Neural cell (in vitro differentiated cells): ENCODE measurements around the gene TMEM132E. TPM values are rescaled to one million over a fixed set of nuclear protein-coding genes. Genes with fewer than 3 reads are reported as not detected.

ENCODE experiments used
- H2AFZ ChIP-seq: fragments of 200-600, 300-800 bp; sonication (generic), shearing (Covaris generic); 2 replicates; pipeline ENCODE4 v1.6.0; 2014; ENCODE audit warnings: low read depth, mild to moderate bottlenecking, antibody characterized with exemption, low read length, moderate library complexity
- H3F3A ChIP-seq: fragments of 200-600 bp; shearing (Covaris generic); 2 replicates; pipeline ENCODE4 v1.6.1; 2016; ENCODE audit warnings: mild to moderate bottlenecking, moderate library complexity, mixed read lengths, antibody characterized with exemption, low read length; ENCODE audit not compliant: insufficient read depth, poor library complexity, severe bottlenecking
- H3K27ac ChIP-seq: fragments of 200-600, 300-800 bp; sonication (generic), shearing (Covaris generic); 2 replicates; pipeline ENCODE4 v1.5.1; 2014; ENCODE audit warnings: mild to moderate bottlenecking, low read length, moderate library complexity
- H3K27me3 ChIP-seq: fragments of 300-800, 200-600 bp; sonication (generic), shearing (Covaris generic); 2 replicates; pipeline ENCODE4 v1.6.0; 2014; ENCODE audit warnings: mild to moderate bottlenecking, low read depth, low read length, moderate library complexity; ENCODE audit not compliant: insufficient read depth
- H3K36me3 ChIP-seq: fragments of 300-800, 200-600 bp; sonication (generic), shearing (Covaris generic); 2 replicates; pipeline ENCODE4 v1.5.1; 2014; ENCODE audit warnings: mild to moderate bottlenecking, antibody characterized with exemption, low read length, moderate library complexity; ENCODE audit not compliant: insufficient read depth
- H3K4me2 ChIP-seq: fragments of 300-800, 200-600 bp; sonication (generic), shearing (Covaris generic); 2 replicates; pipeline ENCODE4 v1.6.0; 2014; ENCODE audit warnings: mild to moderate bottlenecking, low read length
- H3K4me3 ChIP-seq: fragments of 300-800, 200-600 bp; sonication (generic), shearing (Covaris generic); 2 replicates; pipeline ENCODE4 v1.5.1; 2014; ENCODE audit warnings: mild to moderate bottlenecking, low read length, moderate library complexity
- H3K79me2 ChIP-seq: fragments of 200-600 bp; shearing (Covaris generic); replicated peaks from 2 replicates; pipeline ENCODE4 v1.6.0; 2014; ENCODE audit warnings: mild to moderate bottlenecking, low read length, moderate library complexity; ENCODE audit not compliant: insufficient read depth
- H3K9ac ChIP-seq: fragments of 300-800, 200-600 bp; sonication (generic), shearing (Covaris generic); 2 replicates; pipeline ENCODE4 v1.6.1; 2016; ENCODE audit warnings: mild to moderate bottlenecking, low read length, mixed read lengths
- H3K9me2 ChIP-seq: fragments of 200-600 bp; shearing (Covaris generic); 2 replicates; pipeline ENCODE4 v1.6.1; 2016; ENCODE audit warnings: mild to moderate bottlenecking, low read length, mixed read lengths; ENCODE audit not compliant: insufficient read depth
- H3K9me3 ChIP-seq: fragments of 200-600, 300-800 bp; sonication (generic), shearing (Covaris generic); 2 replicates; pipeline ENCODE4 v1.6.1; 2016; ENCODE audit warnings: mild to moderate bottlenecking, mixed run types, low read length, moderate library complexity, mixed read lengths
- H4K20me1 ChIP-seq: fragments of 200-600 bp; shearing (Covaris generic); 2 replicates; pipeline ENCODE4 v1.6.1; 2016; ENCODE audit warnings: mild to moderate bottlenecking, mixed run types; ENCODE audit not compliant: insufficient read depth
- EP300 ChIP-seq: fragments of 450-650 bp; conservative IDR thresholded peaks from 2 replicates; pipeline ENCODE4 v1.6.1; 2014; ENCODE audit warnings: antibody characterized with exemption, mild to moderate bottlenecking, moderate library complexity; ENCODE audit not compliant: poor library complexity, severe bottlenecking
- EZH2 ChIP-seq: fragments of 200-600, 300-800 bp; shearing (Covaris generic), sonication (generic); IDR thresholded peaks from 2 replicates; pipeline ENCODE4 v1.6.1; 2014; ENCODE audit warnings: antibody characterized with exemption, low read length, borderline replicate concordance, mild to moderate bottlenecking; ENCODE audit not compliant: insufficient read depth, poor library complexity, severe bottlenecking
- MXI1 ChIP-seq: fragments of 450-650 bp; conservative IDR thresholded peaks from 2 replicates; pipeline ENCODE4 v1.6.1; 2014; ENCODE audit warnings: antibody characterized with exemption, mild to moderate bottlenecking; ENCODE audit not compliant: poor library complexity, severe bottlenecking
- POLR2AphosphoS5 ChIP-seq: IDR thresholded peaks from 2 replicates; pipeline ENCODE4 v1.6.1; 2012
- RAD21 ChIP-seq: fragments of 450-650 bp; conservative IDR thresholded peaks from 2 replicates; pipeline ENCODE4 v1.6.1; 2014; ENCODE audit warnings: antibody characterized with exemption, mild to moderate bottlenecking, moderate library complexity
- REST ChIP-seq: IDR thresholded peaks from 2 replicates; pipeline ENCODE4 v1.6.1; 2012; ENCODE audit warnings: borderline replicate concordance
- SMC3 ChIP-seq: fragments of 450-650 bp; conservative IDR thresholded peaks from 2 replicates; pipeline ENCODE4 v1.6.1; 2014; ENCODE audit warnings: antibody characterized with exemption, mild to moderate bottlenecking, moderate library complexity; ENCODE audit not compliant: poor library complexity
- TAF1 ChIP-seq: IDR thresholded peaks from 2 replicates; pipeline ENCODE4 v1.6.1; 2012; ENCODE audit warnings: low read depth
- polyA plus RNA-seq: library from polyadenylated mRNA; depleted of rRNA; stranded (reverse); fragments of >200 nt; gene quantifications from 2 replicates; pipeline ENCODE4 v1.2.3, GENCODE V29; 2014
- TF ChIP-seq, protein P1 (sequence below): fragments of 450-650 bp; IDR thresholded peaks from 2 replicates; pipeline ENCODE4 v1.5.1; 2014; ENCODE audit warnings: antibody characterized with exemption, mild to moderate bottlenecking, moderate library complexity; ENCODE audit not compliant: poor library complexity, severe bottlenecking

Gene TMEM132E
- polyA plus RNA-seq, 1 donor from 2014 or later: 1.8 TPM

GRCh38 chr17:34675143-34675542 is 95.8 kb downstream of the TMEM132E start:
- no peaks in the 10 kb centered on the region for H3K27me3 ChIP-seq
- no peak overlapping the region for H3K4me2 ChIP-seq
- no peaks in the 10 kb centered on the region for H3K9me3 ChIP-seq
- no peaks in the 10 kb centered on the region for H3K9me2 ChIP-seq
- H3K27ac ChIP-seq: no peak overlapping the region
- H2AFZ ChIP-seq: no peak overlapping the region
- H3K79me2 ChIP-seq: no peaks in the 10 kb centered on the region
- H3K9ac ChIP-seq: no peak overlapping the region
- H3F3A ChIP-seq: no peaks in the 10 kb centered on the region
- no peak overlapping the region for H3K4me3 ChIP-seq
- TF ChIP-seq EZH2: no peak
- no peak for TF ChIP-seq POLR2AphosphoS5
- no peak for TF ChIP-seq SMC3
- no peak for TF ChIP-seq MXI1
- no peak for TF ChIP-seq EP300
- no peak for TF ChIP-seq TAF1
- H4K20me1 ChIP-seq: no peaks in the 10 kb centered on the region
- no peaks in the 10 kb centered on the region for H3K36me3 ChIP-seq

GRCh38 chr17:34675605-34676004 is 96.2 kb downstream of the TMEM132E start:
- no peak overlapping the region for H3K4me3 ChIP-seq
- TF ChIP-seq EP300: no peak
- no peak for TF ChIP-seq RAD21
- no peak for TF ChIP-seq POLR2AphosphoS5
- no peak for TF ChIP-seq REST
- TF ChIP-seq SMC3: no peak
- no peak for TF ChIP-seq EZH2
- TF ChIP-seq MXI1: no peak
- TF ChIP-seq, protein P1, sequence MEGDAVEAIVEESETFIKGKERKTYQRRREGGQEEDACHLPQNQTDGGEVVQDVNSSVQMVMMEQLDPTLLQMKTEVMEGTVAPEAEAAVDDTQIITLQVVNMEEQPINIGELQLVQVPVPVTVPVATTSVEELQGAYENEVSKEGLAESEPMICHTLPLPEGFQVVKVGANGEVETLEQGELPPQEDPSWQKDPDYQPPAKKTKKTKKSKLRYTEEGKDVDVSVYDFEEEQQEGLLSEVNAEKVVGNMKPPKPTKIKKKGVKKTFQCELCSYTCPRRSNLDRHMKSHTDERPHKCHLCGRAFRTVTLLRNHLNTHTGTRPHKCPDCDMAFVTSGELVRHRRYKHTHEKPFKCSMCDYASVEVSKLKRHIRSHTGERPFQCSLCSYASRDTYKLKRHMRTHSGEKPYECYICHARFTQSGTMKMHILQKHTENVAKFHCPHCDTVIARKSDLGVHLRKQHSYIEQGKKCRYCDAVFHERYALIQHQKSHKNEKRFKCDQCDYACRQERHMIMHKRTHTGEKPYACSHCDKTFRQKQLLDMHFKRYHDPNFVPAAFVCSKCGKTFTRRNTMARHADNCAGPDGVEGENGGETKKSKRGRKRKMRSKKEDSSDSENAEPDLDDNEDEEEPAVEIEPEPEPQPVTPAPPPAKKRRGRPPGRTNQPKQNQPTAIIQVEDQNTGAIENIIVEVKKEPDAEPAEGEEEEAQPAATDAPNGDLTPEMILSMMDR: no peak
- no peak for TF ChIP-seq TAF1
- H2AFZ ChIP-seq: no peak overlapping the region
- no peaks in the 10 kb centered on the region for H3K27me3 ChIP-seq
- no peaks in the 10 kb centered on the region for H3F3A ChIP-seq
- H3K9ac ChIP-seq: no peak overlapping the region
- no peak overlapping the region for H3K4me2 ChIP-seq
- H3K27ac ChIP-seq: no peak overlapping the region
- no peaks in the 10 kb centered on the region for H3K9me2 ChIP-seq
- no peaks in the 10 kb centered on the region for H3K79me2 ChIP-seq
- H4K20me1 ChIP-seq: no peaks in the 10 kb centered on the region
- no peaks in the 10 kb centered on the region for H3K36me3 ChIP-seq
- H3K9me3 ChIP-seq: no peaks in the 10 kb centered on the region
